Measurements from ENCODE around the gene ANKS6.
A peak's percentile ranks its signal among the peaks of the same experiment; 100 is the strongest.

ANKS6 gene

GRCh38 chr9:98790842-98791607, 5.3 kb downstream of the ANKS6 start:
- DNase-seq (ENCODE audit: low spot score): peak; percentile 98

GRCh38 chr9:98790134-98790841, 6.1 kb downstream of the ANKS6 start:
- DNase-seq (ENCODE audit: low spot score): no peak

- no peak for DNase-seq (ENCODE audit: low spot score)
These were observed 6.7 kb downstream of the ANKS6 start for GRCh38 chr9:98789483-98790133.

- DNase-seq (ENCODE audit: low spot score): no peak
These were observed 8.5 kb downstream of the ANKS6 start for GRCh38 chr9:98787766-98788335.

- DNase-seq (ENCODE audit: low spot score): no peak
These were observed 9.4 kb downstream of the ANKS6 start for GRCh38 chr9:98786750-98787510.

- no peak for DNase-seq (ENCODE audit: low spot score)
These were observed 11.2 kb downstream of the ANKS6 start for GRCh38 chr9:98784831-98785806.

- no peak for DNase-seq (ENCODE audit: low spot score)
These were observed 12.7 kb downstream of the ANKS6 start for GRCh38 chr9:98783518-98784226.

GRCh38 chr9:98781588-98782383, 14.6 kb downstream of the ANKS6 start:
- no peak for DNase-seq (ENCODE audit: low spot score)

- no peak for DNase-seq (ENCODE audit: low spot score)
These were observed 16.2 kb downstream of the ANKS6 start for GRCh38 chr9:98780059-98780749.

- DNase-seq (ENCODE audit: low spot score): no peak
These were observed 17.4 kb downstream of the ANKS6 start for GRCh38 chr9:98778711-98779530.

GRCh38 chr9:98778251-98778650, 18.1 kb downstream of the ANKS6 start:
- DNase-seq (ENCODE audit: low spot score): no peak

- no peak for DNase-seq (ENCODE audit: low spot score)
These were observed 18.7 kb downstream of the ANKS6 start for GRCh38 chr9:98777618-98778017.

- peak; percentile 82 for DNase-seq (ENCODE audit: low spot score)
These were observed 20.4 kb downstream of the ANKS6 start for GRCh38 chr9:98775831-98776441.

- peak; percentile 49 for DNase-seq (ENCODE audit: low spot score)
These were observed 21.6 kb downstream of the ANKS6 start for GRCh38 chr9:98774746-98775145.

- DNase-seq (ENCODE audit: low spot score): no peak
These were observed 22.6 kb downstream of the ANKS6 start for GRCh38 chr9:98773721-98774120.

GRCh38 chr9:98772364-98773155, 23.8 kb downstream of the ANKS6 start:
- DNase-seq (ENCODE audit: low spot score): no peak
